Fibroblast of mammary gland (primary cell): ENCODE results near the gene RTN1.

ENCODE experiments used
- DNase-seq: peaks from one replicate; pipeline ENCODE4 v3.0.0-alpha.2; 2010; ENCODE audit warnings: low read depth
- H3K4me3 ChIP-seq: 2 replicates; pipeline ENCODE4 v1.5.1; 2011; ENCODE audit warnings: low read depth, mild to moderate bottlenecking, low read length, moderate library complexity; ENCODE audit not compliant: control insufficient read depth
- TF ChIP-seq, protein P1 (sequence below): conservative IDR thresholded peaks from 2 replicates; pipeline ENCODE4 v1.5.1; 2011; ENCODE audit warnings: low read depth, low read length, inconsistent platforms; ENCODE audit not compliant: control insufficient read depth, insufficient read depth

RTN1 gene

DNA sequence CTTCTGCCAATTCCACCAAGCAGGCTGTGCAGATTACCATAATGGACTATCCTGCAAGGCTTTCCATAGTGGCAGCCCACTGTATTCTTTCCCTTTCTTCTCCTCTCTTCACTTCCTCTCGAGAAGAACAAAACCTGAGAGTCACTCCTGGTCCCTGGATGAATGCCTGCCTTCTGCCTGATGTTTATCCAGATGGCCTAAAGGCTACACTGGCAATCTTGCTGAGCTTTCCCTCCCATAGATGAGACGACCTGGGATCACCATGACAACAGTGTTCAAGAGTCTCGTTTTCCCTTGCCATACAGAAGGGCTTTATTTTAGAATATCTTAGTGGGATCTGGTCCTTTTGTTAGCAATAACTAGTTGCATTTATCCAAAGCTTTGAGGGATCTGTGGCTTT is 142.3 kb downstream of the RTN1 start:
- TF ChIP-seq, protein P1, sequence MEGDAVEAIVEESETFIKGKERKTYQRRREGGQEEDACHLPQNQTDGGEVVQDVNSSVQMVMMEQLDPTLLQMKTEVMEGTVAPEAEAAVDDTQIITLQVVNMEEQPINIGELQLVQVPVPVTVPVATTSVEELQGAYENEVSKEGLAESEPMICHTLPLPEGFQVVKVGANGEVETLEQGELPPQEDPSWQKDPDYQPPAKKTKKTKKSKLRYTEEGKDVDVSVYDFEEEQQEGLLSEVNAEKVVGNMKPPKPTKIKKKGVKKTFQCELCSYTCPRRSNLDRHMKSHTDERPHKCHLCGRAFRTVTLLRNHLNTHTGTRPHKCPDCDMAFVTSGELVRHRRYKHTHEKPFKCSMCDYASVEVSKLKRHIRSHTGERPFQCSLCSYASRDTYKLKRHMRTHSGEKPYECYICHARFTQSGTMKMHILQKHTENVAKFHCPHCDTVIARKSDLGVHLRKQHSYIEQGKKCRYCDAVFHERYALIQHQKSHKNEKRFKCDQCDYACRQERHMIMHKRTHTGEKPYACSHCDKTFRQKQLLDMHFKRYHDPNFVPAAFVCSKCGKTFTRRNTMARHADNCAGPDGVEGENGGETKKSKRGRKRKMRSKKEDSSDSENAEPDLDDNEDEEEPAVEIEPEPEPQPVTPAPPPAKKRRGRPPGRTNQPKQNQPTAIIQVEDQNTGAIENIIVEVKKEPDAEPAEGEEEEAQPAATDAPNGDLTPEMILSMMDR = no peak
- no peak for DNase-seq
- no peak overlapping the region for H3K4me3 ChIP-seq

DNA sequence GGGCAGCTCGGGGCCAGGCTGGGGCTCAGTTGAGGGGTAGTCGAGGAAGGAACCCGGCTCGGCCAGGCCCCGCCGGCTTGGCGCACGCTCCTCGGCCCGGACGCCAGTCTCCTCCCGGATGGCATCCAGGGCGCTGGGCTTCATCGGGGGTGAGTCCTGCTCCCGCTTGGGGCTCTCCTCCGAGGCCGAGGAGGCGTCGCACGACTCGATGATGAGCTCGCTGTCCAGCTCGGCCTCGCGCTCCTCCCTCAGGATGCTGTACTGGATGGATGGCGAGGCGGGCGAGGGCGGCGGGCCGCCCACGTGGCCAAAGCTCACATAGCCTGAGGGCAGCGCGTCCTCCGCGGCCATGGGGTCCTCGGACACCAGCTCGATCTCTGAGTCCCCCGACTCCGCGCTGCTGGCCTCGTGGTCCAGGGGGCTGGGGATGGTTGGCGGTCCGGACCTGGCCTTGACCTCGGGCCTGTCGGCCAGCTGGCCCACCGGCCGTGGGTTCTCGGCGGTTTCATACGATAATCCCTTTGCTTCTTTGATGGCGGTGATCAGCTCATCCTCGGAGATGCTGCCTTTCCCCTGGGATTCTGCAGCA is 143.4 kb downstream of the RTN1 start:
- no peak overlapping the region for H3K4me3 ChIP-seq
- TF ChIP-seq, protein P1 = no peak
- no peak for DNase-seq

- TF ChIP-seq, protein P1 = no peak
- no peak for DNase-seq
- H3K4me3 ChIP-seq = no peak overlapping the region
These were observed 159.5 kb downstream of the RTN1 start for GRCh38 chr14:59711080-59711479.

DNA sequence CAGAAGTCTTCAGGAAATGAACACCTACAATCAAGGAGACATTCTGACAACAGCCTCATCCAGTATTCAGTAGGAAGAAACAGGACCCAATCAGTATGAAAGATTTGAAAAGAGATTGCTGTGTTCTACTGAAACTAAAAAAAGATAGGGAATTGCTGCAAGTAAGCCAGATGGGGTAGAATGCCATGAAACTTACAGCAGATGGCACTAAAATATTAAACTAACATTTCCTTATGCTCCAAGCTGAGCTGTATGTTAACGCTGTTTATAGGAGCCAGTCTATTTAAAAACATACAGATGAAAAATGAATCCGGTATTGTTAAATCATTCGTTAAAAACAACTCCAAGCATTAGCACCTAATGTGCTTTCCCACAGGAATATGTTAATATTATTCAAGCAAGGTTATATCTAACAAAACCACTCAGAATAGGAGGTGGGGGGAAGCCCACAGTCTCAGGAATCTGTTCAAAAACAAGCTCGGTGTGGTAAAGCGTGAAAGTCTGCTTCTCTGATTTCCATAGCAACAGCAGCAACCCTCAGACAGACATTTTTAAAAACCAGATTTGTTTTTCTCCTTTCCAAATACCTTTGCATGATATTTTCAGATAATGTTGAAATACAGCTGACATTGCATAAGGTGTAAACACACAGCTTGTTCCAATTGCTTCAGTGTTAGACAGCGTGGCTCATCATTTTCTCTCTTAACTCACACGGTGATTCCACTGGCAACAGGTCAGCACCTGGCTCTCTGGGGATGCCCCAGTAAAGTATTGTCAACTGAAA is 162.6 kb downstream of the RTN1 start:
- TF ChIP-seq, protein P1 = no peak

GRCh38 chr14:59705866-59706265 is 164.7 kb downstream of the RTN1 start:
- TF ChIP-seq, protein P1 = no peak
- H3K4me3 ChIP-seq = no peak overlapping the region
- DNase-seq = no peak

More for the DNA sequence above, 162.6 kb downstream of the RTN1 start:
- H3K4me3 ChIP-seq = no peak overlapping the region
- DNase-seq = peak; percentile 8

- TF ChIP-seq, protein P1 = no peak
- H3K4me3 ChIP-seq = no peak overlapping the region
- no peak for DNase-seq
These were observed 165.3 kb downstream of the RTN1 start for GRCh38 chr14:59705245-59705644.
